Stimulated activated CD8-positive, alpha-beta memory T cell treated with anti-CD3 and anti-CD28 coated beads, Interleukin-7, amount 100 ng/mL, for 4 hours (primary cell): ENCODE data around the gene PPP1CA.

ENCODE experiments used
- DNase-seq, 2 donors: peaks; one replicate each; pipeline ENCODE4 v3.0.0-alpha.2; 2020; ENCODE audit warnings: low read depth in 2 of 2

Gene PPP1CA

DNA sequence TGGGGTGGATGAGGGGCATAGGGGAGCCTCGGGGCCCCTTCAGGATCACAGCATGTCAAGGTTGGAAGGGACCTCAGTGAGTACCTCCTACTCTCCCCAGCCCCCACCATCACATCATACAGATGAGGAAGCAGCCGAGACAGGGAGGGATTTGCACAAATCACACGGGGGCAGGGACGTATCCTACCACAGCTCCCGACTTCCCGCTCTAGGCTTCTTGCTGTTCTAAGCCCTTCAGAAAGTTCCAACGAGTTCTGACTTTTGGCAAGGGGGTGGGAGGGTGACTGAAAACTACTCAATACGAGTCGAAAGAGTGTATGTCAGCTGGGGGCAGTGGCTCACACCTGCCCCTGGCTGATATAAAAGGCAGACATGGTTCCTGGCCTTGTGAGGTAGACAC, 14.6 kb downstream of the PPP1CA start:
- no peak for DNase-seq

DNA sequence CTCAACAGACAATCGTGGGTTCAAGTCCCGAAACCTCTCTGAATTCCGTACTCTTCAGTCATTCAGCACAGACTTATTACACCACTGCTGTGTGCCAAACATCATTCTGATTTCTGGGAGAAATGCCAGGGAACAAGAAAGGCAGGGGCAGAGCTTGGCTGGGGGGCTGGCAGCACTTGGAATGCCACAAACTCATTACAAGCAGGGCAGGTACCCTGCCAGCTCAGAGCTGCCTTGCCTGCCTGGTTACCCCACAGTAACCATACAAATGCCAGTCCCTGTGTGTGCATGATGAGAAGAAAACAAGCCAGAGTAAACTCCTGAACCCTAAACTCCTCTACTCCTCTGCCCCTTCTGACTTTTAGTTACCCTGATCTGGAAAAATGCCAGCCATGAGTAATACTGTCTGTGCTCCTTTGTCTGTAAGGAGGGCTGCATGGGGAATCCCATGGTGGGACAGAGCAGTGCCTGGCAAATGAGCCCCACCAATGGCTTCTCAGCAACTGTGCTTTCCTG, 16.7 kb downstream of the PPP1CA start:
- no peak for DNase-seq

DNA sequence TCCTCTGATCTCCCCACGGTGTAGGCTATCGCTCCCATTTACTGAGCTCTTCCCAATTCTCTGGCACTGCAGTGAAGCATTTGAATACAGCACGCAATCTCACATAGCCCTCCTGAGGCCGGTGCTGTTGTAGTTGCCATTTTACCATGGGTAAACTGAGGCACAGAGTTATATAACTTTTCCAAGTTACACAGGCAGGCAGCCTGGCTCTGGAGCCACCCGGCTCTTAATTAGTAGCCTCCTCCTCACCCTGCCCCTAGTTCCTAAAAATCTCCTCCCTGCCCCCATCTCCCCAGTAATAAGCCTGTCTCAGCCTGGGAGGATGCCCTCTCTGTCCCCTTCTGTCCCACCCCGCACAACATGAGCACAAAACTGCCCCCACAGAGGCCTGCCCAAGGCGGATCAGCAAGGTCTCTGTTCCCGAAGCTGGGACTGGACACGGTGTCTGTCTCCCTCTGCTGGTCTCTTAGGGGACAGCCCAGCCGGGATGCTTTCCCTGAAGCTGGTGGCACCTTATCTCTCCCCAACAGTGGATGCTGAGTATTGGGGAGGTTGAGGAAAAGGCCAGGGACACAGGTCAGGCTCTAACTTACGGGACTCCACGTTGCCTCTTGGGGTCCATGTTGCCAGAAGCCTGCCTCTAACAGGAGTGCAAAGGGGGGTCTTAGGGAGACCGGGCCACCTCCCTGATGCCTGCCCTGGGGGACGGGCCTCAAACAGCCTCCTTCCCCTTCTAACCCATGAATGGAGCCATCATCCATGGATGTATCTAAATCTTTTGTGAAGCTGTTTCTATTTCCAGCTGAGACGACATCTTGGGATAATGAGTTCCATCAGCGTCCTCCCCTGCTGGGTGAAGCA, 19.2 kb downstream of the PPP1CA start:
- peak; percentile 67 to 72 for DNase-seq

DNA sequence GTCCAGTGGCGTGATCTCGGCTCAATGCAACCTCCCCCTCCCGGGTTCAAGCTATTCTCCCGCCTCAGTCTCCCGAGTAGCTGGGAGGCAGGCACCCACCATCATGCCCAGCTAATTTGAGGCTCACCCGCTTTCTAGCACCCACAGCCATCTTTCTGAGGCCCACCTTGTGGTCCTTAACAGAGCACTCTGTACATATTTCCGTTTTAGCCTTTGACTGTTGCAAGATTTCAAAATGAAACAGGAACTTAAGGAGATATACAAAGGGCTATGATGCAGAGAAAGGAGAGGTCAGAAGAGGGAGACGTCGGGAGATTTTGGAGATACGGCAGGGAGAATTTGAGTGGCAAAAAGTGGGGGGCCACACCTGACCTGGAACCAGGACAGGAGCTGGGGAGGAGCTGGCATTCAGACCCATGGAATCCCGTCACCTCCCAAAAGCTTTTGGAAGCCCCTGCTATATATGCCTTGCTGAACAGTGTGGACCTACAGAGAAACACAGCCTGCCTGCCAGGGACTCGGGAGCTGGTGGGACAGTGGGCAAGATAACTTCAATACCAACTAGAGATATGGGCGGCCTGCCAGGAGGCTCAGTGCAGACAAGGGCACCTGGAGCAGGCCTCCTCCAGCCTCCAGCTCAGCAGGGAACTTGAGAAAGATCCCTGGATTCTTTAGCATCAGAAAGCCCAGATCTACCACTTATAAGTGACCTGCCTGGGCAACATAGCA, 20.2 kb downstream of the PPP1CA start:
- DNase-seq: no peak

DNA sequence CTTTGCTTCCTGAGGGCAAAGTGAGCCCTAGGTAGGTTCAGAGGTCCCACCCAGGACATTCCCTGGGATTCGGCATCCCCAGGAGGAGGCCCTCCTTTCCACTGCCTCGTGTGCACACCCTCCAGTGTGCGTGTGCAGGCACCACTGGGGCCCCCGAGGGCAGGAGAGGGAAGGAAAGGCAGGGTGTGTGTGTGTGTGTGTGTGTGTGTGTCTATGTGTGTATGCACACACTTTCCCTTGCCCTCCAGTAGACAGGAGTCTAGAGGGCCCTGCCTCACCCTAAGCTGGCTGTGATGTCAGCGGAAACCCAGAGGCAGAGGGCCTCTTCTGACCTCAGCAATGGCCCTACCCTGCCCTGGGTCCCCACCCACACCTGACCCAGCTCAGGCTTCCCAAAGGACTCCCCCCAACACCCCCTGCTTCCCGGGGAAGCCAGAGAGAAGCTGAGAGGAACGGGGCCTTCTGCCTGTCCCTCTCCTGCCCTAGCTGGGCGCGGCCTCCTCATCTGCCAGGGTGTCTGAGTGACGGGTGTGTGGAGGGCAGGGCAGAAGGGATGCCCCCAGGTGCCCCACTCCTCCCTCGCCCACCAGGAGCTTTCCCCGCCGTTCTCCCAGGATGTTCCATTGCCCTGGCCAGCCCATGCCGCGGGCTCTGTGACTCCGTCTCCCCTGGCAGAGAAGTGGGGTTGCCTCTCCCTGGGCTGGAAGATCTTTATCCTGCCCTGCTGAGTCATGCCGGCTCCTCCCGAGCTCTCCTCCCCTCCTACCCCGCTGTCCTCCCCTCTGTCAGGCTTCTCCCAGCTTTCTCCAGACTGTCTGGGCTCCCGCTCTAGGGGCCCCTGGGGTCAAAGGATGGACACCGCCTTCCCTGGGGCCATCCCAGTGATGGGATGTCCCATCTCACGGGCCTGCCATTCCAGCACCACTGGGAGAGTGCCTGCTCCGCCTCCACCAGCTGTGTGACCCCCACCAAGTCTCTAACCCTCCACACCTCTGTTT, 22.3 kb downstream of the PPP1CA start:
- no peak for DNase-seq

DNA sequence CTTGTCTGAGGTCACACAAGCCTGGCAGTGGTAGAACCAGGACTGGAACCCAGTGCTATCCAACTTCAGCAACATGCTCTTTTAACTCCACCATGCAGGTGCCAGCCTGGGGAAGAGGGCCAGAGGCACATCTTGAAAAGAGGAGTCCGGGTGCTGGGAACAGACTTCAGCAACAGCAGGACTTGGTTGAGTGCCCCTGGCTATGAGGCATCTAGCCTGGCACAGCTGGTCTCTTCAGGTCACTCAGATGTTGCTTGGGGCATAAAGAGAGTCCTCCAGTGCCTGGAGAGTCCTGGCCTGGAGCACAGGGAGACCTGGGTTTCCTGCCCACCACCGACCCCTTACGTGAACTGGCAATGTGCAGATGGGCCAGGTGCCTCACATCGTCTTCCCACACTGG, 23.1 kb downstream of the PPP1CA start:
- DNase-seq: no peak

DNA sequence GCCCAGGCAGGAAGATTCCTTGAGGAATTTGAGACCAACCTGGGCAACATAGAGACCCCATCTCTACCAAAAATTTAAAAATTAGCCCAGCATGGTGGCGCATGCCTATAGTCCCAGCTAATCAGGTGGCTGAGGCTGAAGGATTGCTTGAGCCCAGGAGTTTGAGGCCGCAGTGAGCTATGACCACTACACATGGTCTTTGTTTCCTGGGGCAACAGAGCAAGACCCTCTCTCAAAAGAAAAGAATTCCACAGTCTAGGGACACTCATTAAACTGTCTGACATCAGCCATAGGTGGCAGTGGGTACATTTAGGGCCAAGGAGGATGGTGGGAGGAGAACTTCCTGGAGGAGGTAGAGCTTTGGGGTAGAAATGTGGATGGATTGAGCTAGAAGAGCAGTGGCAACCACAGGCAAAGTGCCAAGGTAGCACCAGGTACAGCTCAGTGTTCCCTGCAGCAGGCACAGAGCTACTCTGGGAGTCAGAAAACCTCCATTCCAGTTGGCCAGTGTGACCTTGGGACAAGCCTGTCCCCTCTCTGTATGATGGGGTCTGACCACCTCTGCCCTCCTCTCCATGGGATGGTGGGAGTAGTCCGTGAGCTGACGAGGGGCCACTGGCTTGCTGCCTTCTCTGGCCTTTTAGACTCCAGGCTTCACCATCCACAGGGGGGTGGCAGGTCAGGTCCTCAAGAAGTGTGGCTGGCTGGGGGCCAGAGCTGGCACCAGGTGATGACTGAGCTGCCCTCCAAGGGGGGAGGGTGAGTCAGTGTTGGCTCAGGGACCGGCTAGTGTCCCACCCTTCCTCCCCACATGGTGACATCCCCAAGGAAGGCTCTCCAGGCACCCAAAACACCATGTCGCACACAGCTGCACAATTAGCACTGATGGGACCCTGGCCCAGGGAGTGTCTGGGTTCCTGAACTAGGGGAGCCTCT, 24.5 kb downstream of the PPP1CA start:
- no peak for DNase-seq

DNA sequence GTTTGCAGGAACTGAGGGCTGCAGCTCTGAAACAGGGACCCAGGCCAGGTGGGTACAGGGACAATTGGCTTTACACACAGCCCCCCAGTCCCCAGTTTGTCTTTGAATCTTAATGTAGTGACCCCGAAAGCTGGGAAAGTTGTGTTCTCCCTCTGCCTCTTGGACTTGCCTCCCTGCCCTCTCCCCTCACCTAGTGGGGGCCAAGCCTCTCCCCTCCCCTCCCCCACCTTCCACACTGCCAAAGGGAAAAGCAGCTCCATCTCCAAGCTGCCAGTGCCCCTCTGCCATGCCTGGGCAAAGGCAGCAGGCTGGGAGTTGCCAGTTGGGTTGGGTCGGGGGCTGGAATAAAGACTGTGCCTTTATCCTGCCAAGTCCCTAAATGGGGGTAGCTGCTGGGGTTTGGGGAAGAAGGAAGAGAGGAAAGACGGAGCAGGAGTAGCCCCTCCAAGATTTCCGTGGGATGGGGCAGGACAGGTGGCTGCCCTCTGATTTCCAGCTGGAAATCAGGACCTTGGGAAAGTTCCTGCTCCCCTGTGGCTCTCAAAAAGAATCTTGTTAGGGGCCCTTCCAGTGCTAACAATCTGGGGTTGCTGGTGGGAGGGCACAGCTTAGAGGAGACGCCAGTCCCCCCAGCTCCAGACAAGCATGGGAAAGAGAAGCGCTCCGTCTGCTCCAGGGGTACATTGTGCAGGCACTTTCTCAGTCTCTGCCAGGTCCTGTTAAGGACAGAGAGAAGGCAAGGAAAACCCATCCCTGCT, 25.4 kb downstream of the PPP1CA start:
- DNase-seq: no peak

DNA sequence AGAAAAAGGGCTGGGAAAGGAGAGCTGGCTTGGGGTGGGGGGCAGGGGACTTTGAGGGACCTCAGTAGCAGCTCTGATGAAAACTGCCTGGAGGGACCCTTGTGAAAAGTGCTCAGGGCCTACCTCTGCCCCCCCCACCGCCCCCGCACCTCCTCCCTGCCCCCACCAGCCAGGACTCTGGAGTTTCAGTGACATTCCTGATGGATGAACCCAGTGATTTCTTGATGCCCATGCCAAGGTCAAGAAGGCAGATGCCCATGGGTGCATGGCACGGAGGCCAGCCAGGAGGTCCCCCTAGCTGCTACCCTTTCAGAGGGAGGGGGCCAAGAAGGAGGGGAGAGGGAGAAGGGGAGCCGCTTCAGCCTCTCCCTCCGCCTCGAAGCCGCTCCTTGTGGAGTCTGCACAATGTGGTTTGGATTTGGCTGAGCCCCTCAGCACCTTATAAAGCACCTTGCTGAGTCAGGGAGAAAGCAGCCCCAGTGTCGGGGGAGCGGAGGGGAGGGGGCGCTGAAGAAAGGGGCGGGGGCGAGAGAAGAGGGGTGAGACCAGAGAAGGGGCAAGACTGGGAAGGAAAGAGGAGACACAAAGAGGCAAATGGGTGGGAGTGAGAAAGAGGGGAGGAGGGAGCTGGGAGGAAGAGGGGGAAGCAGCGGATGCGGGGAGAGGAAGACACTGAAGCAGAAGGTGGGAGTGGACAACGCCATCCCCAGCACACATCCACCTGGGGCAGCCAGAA, 26.2 kb downstream of the PPP1CA start:
- DNase-seq: no peak

DNA sequence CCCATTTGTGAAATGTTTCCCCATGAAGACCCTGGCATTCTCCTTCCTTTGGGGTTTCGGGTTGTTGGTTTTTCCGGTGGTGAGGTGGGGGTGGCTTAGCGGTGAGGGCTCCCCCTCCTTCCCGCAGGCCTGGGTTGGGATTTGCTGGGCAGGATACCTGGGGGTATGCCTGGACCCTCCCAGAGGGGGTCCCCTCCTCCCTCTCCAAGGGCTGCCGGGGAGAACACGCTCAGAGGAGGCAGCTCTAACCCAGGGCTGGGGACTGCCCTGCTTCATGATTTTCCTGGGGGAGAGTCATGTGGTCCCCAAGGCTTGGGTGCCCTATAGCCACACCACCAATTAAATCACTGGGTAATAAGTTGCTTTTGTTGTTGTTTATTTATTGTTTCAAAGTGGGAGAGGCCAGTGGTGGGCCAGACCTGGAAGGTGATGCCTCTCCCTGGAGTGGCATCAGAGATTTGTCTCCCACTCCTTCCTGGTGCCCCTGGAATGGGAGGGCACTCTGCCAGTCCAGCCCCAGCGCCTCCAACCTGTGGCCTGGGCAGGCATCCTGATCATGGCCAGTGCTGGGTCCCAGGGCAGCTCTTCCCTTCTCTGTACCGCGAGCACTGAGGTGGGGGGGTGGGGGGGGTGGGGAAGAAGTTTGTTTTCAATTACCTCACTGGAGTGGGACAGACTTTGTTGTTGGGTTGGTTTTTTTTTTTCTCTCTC, 26.9 kb downstream of the PPP1CA start:
- DNase-seq: no peak

DNA sequence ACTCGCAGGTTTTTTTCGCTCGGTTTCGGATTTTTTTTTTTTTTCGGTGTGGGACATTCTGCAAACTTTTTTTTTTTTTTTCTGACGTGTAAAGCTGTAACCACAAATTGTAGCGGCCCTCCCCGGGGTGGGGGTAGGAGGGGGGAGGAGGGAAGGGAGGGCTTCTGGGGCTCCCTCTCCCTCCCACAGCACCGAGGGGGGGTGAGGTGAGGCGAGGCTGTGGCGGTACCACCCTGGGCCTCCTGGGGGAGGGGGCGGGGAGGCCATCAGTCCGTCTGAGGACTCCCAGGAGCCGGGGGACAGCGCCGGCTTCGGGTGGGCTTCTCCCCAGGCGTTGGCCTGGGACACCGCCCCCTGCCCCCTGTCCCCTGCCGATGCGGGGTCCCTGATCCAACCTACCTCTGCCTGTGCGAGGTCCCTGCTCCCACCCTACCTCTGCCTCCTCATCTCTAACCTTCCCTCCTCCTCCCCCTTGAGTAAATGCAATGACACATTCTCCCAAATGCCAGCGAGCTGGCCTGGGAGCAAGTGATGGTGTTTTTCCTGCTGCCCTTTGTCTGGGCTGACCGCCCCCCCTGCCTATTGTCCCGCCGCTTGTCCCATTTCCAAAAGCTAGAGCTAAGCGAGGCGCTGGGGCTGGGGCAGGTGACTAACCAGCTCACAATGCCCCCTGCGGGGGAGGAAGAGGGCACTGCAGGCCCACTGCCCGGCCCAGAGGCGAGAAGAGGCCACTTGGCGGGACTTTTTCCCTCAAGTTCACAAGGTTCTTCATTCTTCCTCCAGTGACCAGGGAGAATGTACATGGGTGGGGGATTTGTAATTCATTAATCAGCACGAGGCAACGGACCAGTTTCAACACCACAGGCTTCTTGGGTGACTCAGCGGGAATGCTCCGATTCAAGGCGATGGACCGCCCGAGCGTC, 27.7 kb downstream of the PPP1CA start:
- peak; percentile 65 to 79 for DNase-seq

DNA sequence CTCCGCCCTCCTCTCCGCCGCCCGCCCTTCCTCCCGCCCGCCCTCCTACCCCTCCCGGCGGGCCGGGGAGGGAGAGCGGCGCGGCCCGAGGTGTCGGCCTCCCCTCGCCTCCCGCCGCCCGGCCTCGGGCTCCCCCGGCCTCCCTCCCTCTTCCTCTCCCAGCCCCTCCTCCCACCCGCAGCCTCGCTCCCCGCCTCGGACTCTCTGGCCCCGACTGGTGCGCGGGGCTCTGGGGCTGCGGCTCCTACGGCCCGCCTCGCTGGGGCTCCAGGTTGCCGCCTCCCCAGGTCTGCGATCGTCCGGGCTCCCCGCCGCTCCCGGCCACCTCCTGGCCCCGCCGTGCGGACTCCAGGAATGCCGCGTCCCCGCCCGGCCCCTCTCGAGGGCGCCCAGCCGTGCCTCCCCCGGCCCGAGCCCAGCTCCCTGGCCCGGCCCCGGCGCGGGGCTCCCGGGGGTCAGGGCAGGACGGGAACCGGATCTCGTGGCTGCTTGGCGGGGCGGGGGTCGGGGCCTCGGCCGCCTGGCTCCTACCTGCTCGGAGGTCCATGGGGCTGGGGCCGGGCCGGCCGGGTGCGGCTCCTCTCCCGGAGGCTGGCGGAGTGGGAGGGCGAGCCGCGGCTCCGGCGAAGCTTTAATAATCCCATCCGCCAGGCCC, 28.5 kb downstream of the PPP1CA start, which contains the start of gene CLCF1:
TSS of gene CLCF1 (minus strand) at position 606 of the 655 bp plus-strand sequence. CDS start at position 547, 59 bp downstream.
- DNase-seq: peak in 1 of 2 donors; percentile 40

DNA sequence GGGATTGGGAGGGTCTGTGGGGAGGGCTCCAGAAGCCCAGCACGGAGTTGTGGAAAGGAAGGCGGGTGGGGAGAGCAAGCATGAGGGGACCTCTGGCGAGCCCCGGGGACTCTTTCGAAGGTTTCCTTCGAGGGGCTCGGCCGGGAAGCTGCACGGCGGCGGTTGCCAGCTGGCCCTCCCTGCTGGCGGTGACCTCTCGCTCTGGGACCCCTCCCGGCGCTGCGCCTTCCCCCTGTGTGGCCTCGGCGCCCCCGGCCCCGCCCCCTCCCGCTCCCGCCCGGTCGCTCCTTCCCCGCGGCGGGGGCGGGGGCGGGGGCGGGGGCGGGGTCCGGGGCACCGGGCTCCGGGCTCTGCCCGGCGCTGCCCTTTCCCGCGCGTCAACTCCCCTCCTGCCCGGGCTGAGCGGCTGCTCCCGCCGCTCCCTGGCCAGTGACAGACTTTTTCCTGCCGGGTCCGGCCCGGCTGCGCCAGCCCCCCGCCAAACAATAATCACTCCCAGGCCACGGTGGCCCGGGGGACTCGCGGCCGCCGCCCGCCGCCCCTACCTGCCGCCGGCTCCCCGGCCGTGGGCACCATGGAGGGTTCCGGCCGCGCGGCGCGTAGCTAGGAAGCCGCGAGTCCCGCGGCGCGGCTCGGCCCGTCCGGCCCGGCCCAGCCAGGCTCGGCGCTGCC, 29.2 kb downstream of the PPP1CA start:
- DNase-seq: peak in 1 of 2 donors; percentile 20

DNA sequence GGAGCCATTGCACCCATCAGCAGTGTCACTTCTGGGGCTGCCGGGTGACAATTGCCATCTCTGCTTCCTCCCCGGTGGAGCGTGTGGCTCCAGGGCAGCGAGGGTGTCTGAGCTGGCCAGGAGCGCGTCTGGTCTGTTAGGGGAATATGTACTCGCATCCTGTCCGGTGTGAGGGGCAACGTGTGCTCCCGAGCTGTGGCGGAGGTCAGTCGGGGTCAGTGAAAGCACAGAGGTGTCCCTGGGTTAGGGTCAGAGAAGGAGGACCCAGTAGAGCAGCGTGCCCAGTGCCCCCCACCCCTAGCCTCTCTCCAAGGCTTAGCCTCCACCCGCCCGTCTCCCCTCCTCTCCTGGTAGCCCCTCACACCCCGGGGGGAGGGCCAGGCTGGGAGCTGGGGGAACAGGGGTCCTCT, 29.7 kb downstream of the PPP1CA start:
- no peak for DNase-seq

DNA sequence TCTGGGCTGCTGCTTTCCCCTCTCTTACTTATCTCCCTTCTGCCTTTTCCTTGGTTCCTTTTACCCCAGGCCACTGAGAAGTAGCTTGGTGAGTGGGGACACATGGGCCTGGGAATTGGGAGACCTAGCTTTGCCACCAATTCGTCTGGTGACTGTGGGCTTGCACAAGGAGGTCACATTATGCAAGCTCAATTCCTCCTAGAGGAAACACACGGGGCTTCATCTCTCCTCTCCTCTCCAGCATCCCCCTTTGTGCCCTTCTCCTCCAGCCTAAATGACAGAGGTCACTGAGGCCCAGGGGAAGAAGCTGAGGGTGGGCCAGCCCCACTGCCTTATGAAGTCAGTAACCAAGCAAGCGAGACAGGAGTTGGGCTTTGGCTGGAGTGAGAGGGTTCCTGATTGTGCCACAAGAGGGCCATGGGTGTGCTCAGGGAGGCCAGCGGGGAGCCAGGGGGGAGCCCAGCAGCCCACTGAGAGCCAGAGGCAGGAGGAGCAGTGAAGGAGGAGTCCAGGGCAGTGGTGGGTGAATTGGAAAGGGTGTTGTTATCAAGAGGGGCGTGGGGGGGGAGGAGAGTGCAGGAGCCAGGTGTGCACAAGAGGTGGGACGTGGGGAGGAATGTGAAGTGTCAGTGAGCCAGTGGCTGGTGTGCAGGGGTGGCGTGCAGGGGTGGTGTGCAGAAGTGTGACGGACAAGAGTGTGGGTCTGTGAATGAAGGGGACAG, 30.3 kb downstream of the PPP1CA start:
- DNase-seq: no peak
